Cardiac muscle cell (in vitro differentiated cells and primary cell): ENCODE results near the gene FAM117A. TPM values are rescaled to one million over a fixed set of nuclear protein-coding genes. Genes with fewer than 3 reads are reported as not detected.
A peak's percentile ranks its signal among the peaks of the same experiment; 100 is the strongest.

Experiments
- DNase-seq, 2 donors: peaks; one replicate each; pipeline versions ENCODE4 v3.0.0 to v3.0.0-alpha.2; 2010 to 2017; ENCODE audit warnings: low read depth in 1 of 2, low spot score in 1 of 2
- H3K27ac ChIP-seq: fragments of 200-600 bp; sonication (generic); 2 replicates; pipeline ENCODE4 v1.5.1; 2016
- H3K27me3 ChIP-seq: fragments of 200-600 bp; sonication (generic); 2 replicates; pipeline ENCODE4 v1.6.0; 2016; ENCODE audit warnings: control low read depth
- H3K36me3 ChIP-seq: fragments of 200-600 bp; sonication (generic); 2 replicates; pipeline ENCODE4 v1.5.1; 2016; ENCODE audit warnings: control low read depth
- H3K4me1 ChIP-seq: fragments of 200-600 bp; sonication (generic); 2 replicates; pipeline ENCODE4 v1.8.1; 2017; ENCODE audit warnings: low read depth, mild to moderate bottlenecking, mixed run types
- H3K4me3 ChIP-seq: fragments of 200-600 bp; sonication (generic); 2 replicates; pipeline ENCODE4 v1.5.1; 2016; ENCODE audit warnings: mild to moderate bottlenecking
- H3K9me3 ChIP-seq: fragments of 200-600 bp; sonication (generic); 2 replicates; pipeline ENCODE4 v1.5.1; 2017; ENCODE audit warnings: low read depth, mild to moderate bottlenecking, control low read depth
- CTCF ChIP-seq: IDR thresholded peaks from 2 replicates; pipeline ENCODE4 v1.5.1; 2012; ENCODE audit warnings: low read depth, mild to moderate bottlenecking, low read length
- polyA plus RNA-seq: library from polyadenylated mRNA; unstranded; fragments of >200 nt; fragmentation: Nextera tagmentation; extraction: Ambion mirVana; gene quantifications from 2 replicates; pipeline ENCODE4 v1.2.1, GENCODE V29; 2016
- total RNA-seq: library from RNA; depleted of rRNA; stranded (reverse); fragments of >200 nt; gene quantifications from 2 replicates; pipeline ENCODE4 v1.2.3, GENCODE V29; 2016

The FAM117A gene
- total and polyA plus RNA-seq, 2 experiments from 2014 or later, result 21.8 to 30.9 TPM

- Histone ChIP-seq H3K4me3 (no peak overlapping the region), H3K9me3 (no peaks in the 10 kb centered on the region), H3K27me3 (no peaks in the 10 kb centered on the region), H3K4me1 (peaks cover 29% of the 10 kb centered on the region), H3K27ac (peak overlapping the region; percentile 99), H3K36me3 (peaks cover 4% of the 10 kb centered on the region)
- no peak for DNase-seq
- no peak for TF ChIP-seq CTCF
These were observed 75.1 kb downstream of the FAM117A start for GRCh38 chr17:49688848-49689247.

- Histone ChIP-seq H3K4me3 (no peak overlapping the region), H3K27me3 (no peaks in the 10 kb centered on the region), H3K4me1 (peaks cover 29% of the 10 kb centered on the region), H3K27ac (peak overlapping the region; percentile 99), H3K36me3 (peaks cover 4% of the 10 kb centered on the region), H3K9me3 (no peaks in the 10 kb centered on the region)
- DNase-seq, result peak in 1 of 2 donors; percentile 86
- no peak for TF ChIP-seq CTCF
These were observed 75.9 kb downstream of the FAM117A start for GRCh38 chr17:49687878-49688491.

GRCh38 chr17:49681106-49681979 is 82.6 kb downstream of the FAM117A start:
- Histone ChIP-seq H3K27ac (no peak overlapping the region), H3K36me3 (no peaks in the 10 kb centered on the region), H3K4me3 (no peak overlapping the region), H3K27me3 (no peaks in the 10 kb centered on the region), H3K4me1 (peaks cover 7% of the 10 kb centered on the region), H3K9me3 (no peaks in the 10 kb centered on the region)
- no peak for DNase-seq
- TF ChIP-seq CTCF, result no peak

GRCh38 chr17:49680314-49680713 is 83.6 kb downstream of the FAM117A start:
- no peak for TF ChIP-seq CTCF
- no peaks in the 10 kb centered on the region for H3K27me3 ChIP-seq
- H3K9me3 ChIP-seq, result no peaks in the 10 kb centered on the region
- H3K4me1 ChIP-seq, result peaks cover 17% of the 10 kb centered on the region
- no peaks in the 10 kb centered on the region for H3K36me3 ChIP-seq
- DNase-seq, result no peak
- no peak overlapping the region for H3K27ac ChIP-seq
- H3K4me3 ChIP-seq, result no peak overlapping the region

- DNase-seq, result peak; percentile 99 to 100
- no peaks in the 10 kb centered on the region for H3K9me3 ChIP-seq
- no peaks in the 10 kb centered on the region for H3K36me3 ChIP-seq
- peaks cover 30% of the 10 kb centered on the region for H3K4me1 ChIP-seq
- peak within 1 kb of the TSS; percentile 98 for H3K27ac ChIP-seq
- H3K4me3 ChIP-seq, result peak within 1 kb of the TSS; percentile 64
- no peak for TF ChIP-seq CTCF
- no peaks in the 10 kb centered on the region for H3K27me3 ChIP-seq
These were observed 85.7 kb downstream of the FAM117A start, which contains the start of gene SPOP for GRCh38 chr17:49677933-49678847. SPOP (minus strand) TSS chr17:49678097; CDS start chr17:49622810, 55,287 bp downstream.
